Trophoblast cell (in vitro differentiated cells and primary cell): ENCODE measurements around the gene GNG8.
A peak's percentile ranks its signal among the peaks of the same experiment; 100 is the strongest.

ENCODE experiments used
- DNase-seq, 2 donors: peaks; one replicate each; pipeline ENCODE4 v3.0.0-alpha.2; 2016
- H2AFZ ChIP-seq: 2 replicates; pipeline ENCODE4 v1.6.1; 2013; ENCODE audit warnings: low read length, moderate library complexity, mild to moderate bottlenecking; ENCODE audit not compliant: insufficient read depth, poor library complexity
- H2AK5ac ChIP-seq: 2 replicates; pipeline ENCODE4 v1.6.1; 2013; ENCODE audit warnings: mild to moderate bottlenecking, low read length
- H2BK120ac ChIP-seq: 2 replicates; pipeline ENCODE4 v1.6.1; 2013; ENCODE audit warnings: low read length, mild to moderate bottlenecking, moderate library complexity; ENCODE audit not compliant: insufficient read depth, poor library complexity
- H2BK12ac ChIP-seq: 2 replicates; pipeline ENCODE4 v1.6.1; 2013; ENCODE audit warnings: mild to moderate bottlenecking, low read length, moderate library complexity
- H2BK5ac ChIP-seq: 2 replicates; pipeline ENCODE4 v1.6.1; 2013; ENCODE audit warnings: low read length, low read depth, moderate library complexity, mild to moderate bottlenecking; ENCODE audit not compliant: poor library complexity
- H3K14ac ChIP-seq: 2 replicates; pipeline ENCODE4 v1.6.1; 2013; ENCODE audit warnings: mild to moderate bottlenecking, low read length
- H3K18ac ChIP-seq: 2 replicates; pipeline ENCODE4 v1.6.1; 2013; ENCODE audit warnings: mild to moderate bottlenecking, low read length
- H3K23ac ChIP-seq: 2 replicates; pipeline ENCODE4 v1.6.1; 2013; ENCODE audit warnings: low read length
- H3K27ac ChIP-seq: 2 replicates; pipeline ENCODE4 v1.5.1; 2013; ENCODE audit warnings: low read depth, mild to moderate bottlenecking, inconsistent platforms, low read length, moderate library complexity
- H3K27me3 ChIP-seq: 2 replicates; pipeline ENCODE4 v1.6.1; 2013; ENCODE audit warnings: inconsistent platforms, mild to moderate bottlenecking, low read length, moderate library complexity; ENCODE audit not compliant: insufficient read depth
- H3K36me3 ChIP-seq, 2 experiments: 1 replicate in 1 of 2; 2 replicates in 1 of 2; pipeline ENCODE4 v1.6.1; 2013; ENCODE audit warnings: low read length in 2 of 2, mild to moderate bottlenecking in 2 of 2, moderate library complexity in 1 of 2; ENCODE audit not compliant: insufficient read depth in 2 of 2, control insufficient read depth in 1 of 2
- H3K4ac ChIP-seq: 2 replicates; pipeline ENCODE4 v1.6.1; 2013; ENCODE audit warnings: low read depth, mild to moderate bottlenecking, low read length, moderate library complexity
- H3K4me1 ChIP-seq, 2 experiments: 1 replicate in 1 of 2; 2 replicates in 1 of 2; pipeline ENCODE4 v1.6.1; 2013; ENCODE audit warnings: low read length in 2 of 2, mild to moderate bottlenecking in 2 of 2, moderate library complexity in 1 of 2; ENCODE audit not compliant: insufficient read depth in 2 of 2, control insufficient read depth in 1 of 2
- H3K4me2 ChIP-seq: 2 replicates; pipeline ENCODE4 v1.6.1; 2013; ENCODE audit warnings: inconsistent platforms, mild to moderate bottlenecking, low read length, moderate library complexity
- H3K4me3 ChIP-seq: 2 replicates; pipeline ENCODE4 v1.5.1; 2013; ENCODE audit warnings: mild to moderate bottlenecking, low read depth, low read length, inconsistent platforms
- H3K79me1 ChIP-seq: one replicate; pipeline ENCODE4 v1.6.1; 2013; ENCODE audit warnings: low read length
- H3K79me2 ChIP-seq: 2 replicates; pipeline ENCODE4 v1.6.1; 2013; ENCODE audit warnings: low read length, mild to moderate bottlenecking; ENCODE audit not compliant: control insufficient read depth, insufficient read depth, poor library complexity
- H3K9ac ChIP-seq: 2 replicates; pipeline ENCODE4 v1.6.1; 2013; ENCODE audit warnings: mild to moderate bottlenecking, low read length
- H3K9me3 ChIP-seq: 2 replicates; pipeline ENCODE4 v1.6.1; 2013; ENCODE audit warnings: low read depth, mild to moderate bottlenecking, control low read depth, inconsistent platforms, low read length; ENCODE audit not compliant: insufficient read depth
- H4K12ac ChIP-seq: 2 replicates; pipeline ENCODE4 v1.6.1; 2013; ENCODE audit warnings: low read depth, mild to moderate bottlenecking, low read length, moderate library complexity
- H4K8ac ChIP-seq: 2 replicates; pipeline ENCODE4 v1.6.1; 2013; ENCODE audit warnings: low read depth, mild to moderate bottlenecking, low read length, moderate library complexity
- H4K91ac ChIP-seq: one replicate; pipeline ENCODE4 v1.6.1; 2013; ENCODE audit warnings: low read depth, mild to moderate bottlenecking, low read length, moderate library complexity
- WGBS: extraction: QIAGEN DNeasy Blood & Tissue Kit; methylation state at CpG from one replicate; pipeline ENCODE4 v1.1.7; 2013; ENCODE audit warnings: missing lambda C conversion rate; ENCODE audit not compliant: insufficient read length, insufficient coverage; ENCODE audit errors: extremely low coverage; 5-methylcytosine and 5-hydroxymethylcytosine counted together

The GNG8 gene

DNA sequence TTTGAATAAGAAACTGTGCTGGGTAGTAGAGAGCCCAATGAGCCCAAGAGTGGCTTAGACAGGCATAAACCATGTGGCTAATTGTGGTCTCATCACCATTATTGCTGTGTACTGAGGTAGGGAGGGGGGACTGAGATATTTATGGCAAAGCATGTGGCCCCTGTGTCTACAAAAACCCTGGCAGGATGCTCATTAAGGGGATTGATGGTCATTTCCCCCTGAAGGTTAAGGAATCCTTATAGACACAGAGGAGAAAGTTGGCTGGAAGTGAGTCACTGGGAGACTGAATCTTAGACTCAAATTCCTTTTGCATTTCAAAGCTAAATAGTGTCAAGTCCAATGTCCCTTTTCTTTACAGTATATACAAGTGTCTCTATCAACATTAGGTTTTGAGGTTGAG lies 34.8 kb upstream of the GNG8 start:
- H2AFZ ChIP-seq: no peak overlapping the region
- no peak overlapping the region for H4K12ac ChIP-seq
- H2AK5ac ChIP-seq: no peak overlapping the region
- H3K4me2 ChIP-seq: no peak overlapping the region
- H3K36me3 ChIP-seq: peaks cover 22 to 26% of the 10 kb centered on the region in 2 experiments
- no peak overlapping the region for H4K8ac ChIP-seq
- no peak overlapping the region for H2BK5ac ChIP-seq
- no peaks in the 10 kb centered on the region for H3K27me3 ChIP-seq
- no peaks in the 10 kb centered on the region for H3K79me2 ChIP-seq
- no peak overlapping the region for H3K4me3 ChIP-seq
- H2BK12ac ChIP-seq: no peak overlapping the region
- H3K23ac ChIP-seq: no peak overlapping the region
- peaks cover 6% of the 10 kb centered on the region for H3K9me3 ChIP-seq
- H3K4me1 ChIP-seq: no peaks in the 10 kb centered on the region
- no peak overlapping the region for H3K14ac ChIP-seq
- DNase-seq: peak in 1 of 2 donors; percentile 42
- no peak overlapping the region for H3K18ac ChIP-seq
- no peak overlapping the region for H2BK120ac ChIP-seq
- no peak overlapping the region for H3K27ac ChIP-seq
- no peak overlapping the region for H3K9ac ChIP-seq
- H4K91ac ChIP-seq: no peak overlapping the region
- H3K4ac ChIP-seq: no peak overlapping the region
- no peaks in the 10 kb centered on the region for H3K79me1 ChIP-seq

DNA sequence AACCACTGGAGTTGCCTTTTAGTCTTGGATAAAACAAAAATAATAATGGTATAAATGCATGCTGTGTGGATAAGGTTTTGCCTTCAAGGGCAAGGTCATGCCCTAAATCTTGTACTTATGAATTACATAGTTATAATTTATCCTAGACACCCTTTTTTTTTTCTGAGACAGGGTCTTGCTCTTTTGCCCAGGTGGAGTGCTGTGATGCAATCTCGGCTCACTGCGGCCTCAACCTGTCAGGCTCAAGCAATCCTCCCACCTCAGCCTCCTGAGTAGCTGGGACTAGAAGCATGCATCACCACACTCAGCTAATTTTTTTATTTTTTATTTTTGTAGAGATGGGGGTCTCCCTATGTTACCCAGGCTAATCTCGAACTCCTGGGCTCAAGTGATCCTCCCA lies 32.7 kb upstream of the GNG8 start:
- no peak overlapping the region for H3K23ac ChIP-seq
- no peak overlapping the region for H2BK120ac ChIP-seq
- H3K4me1 ChIP-seq: no peaks in the 10 kb centered on the region
- no peaks in the 10 kb centered on the region for H3K27me3 ChIP-seq
- no peak overlapping the region for H3K4ac ChIP-seq
- no peak overlapping the region for H4K12ac ChIP-seq
- no peak overlapping the region for H3K4me3 ChIP-seq
- H3K9me3 ChIP-seq: no peaks in the 10 kb centered on the region
- peaks cover 8 to 9% of the 10 kb centered on the region in 2 experiments for H3K36me3 ChIP-seq
- H3K79me1 ChIP-seq: no peaks in the 10 kb centered on the region
- H4K91ac ChIP-seq: no peak overlapping the region
- no CpG with 5 or more reads among the region's 3 CpGs for WGBS
- H3K9ac ChIP-seq: no peak overlapping the region
- H3K27ac ChIP-seq: no peak overlapping the region
- H3K18ac ChIP-seq: no peak overlapping the region
- no peak overlapping the region for H3K14ac ChIP-seq
- no peak overlapping the region for H3K4me2 ChIP-seq
- H4K8ac ChIP-seq: no peak overlapping the region
- H3K79me2 ChIP-seq: no peaks in the 10 kb centered on the region
- no peak overlapping the region for H2AFZ ChIP-seq
- H2AK5ac ChIP-seq: no peak overlapping the region
- H2BK12ac ChIP-seq: no peak overlapping the region
- no peak for DNase-seq
- no peak overlapping the region for H2BK5ac ChIP-seq

DNA sequence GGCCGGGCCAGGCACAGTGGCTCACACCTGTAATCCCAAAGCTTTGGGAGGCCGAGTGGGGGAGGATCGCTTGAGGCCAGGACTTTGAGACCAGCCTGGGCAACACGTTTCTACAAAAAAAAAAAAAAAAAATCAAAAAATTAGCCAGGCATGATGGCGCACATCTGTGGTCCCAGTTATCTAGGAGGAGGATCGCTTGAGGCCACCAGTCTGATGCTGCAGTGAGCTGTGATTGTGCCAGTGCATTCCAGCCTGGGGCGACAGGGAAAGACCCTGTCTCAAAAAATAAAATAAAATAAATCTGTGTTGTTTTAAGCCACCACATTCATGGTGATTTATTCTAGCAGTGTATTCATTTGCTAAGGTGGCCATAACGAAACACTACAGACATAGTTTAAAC lies 29.1 kb upstream of the GNG8 start:
- H2BK12ac ChIP-seq: no peak overlapping the region
- no peak overlapping the region for H3K23ac ChIP-seq
- H3K79me1 ChIP-seq: peaks cover 2% of the 10 kb centered on the region
- H4K8ac ChIP-seq: no peak overlapping the region
- WGBS: no CpG with 5 or more reads among the region's 8 CpGs
- no peak overlapping the region for H3K4me2 ChIP-seq
- H3K4ac ChIP-seq: no peak overlapping the region
- H4K91ac ChIP-seq: no peak overlapping the region
- H3K36me3 ChIP-seq: no peaks in the 10 kb centered on the region
- no peaks in the 10 kb centered on the region for H3K9me3 ChIP-seq
- no peak overlapping the region for H2BK120ac ChIP-seq
- no peak for DNase-seq
- no peak overlapping the region for H4K12ac ChIP-seq
- H2AK5ac ChIP-seq: no peak overlapping the region
- no peak overlapping the region for H2AFZ ChIP-seq
- H2BK5ac ChIP-seq: no peak overlapping the region
- no peaks in the 10 kb centered on the region for H3K4me1 ChIP-seq
- H3K27me3 ChIP-seq: peaks cover 4% of the 10 kb centered on the region
- no peak overlapping the region for H3K9ac ChIP-seq
- H3K14ac ChIP-seq: no peak overlapping the region
- no peak overlapping the region for H3K27ac ChIP-seq
- H3K79me2 ChIP-seq: peaks cover 3% of the 10 kb centered on the region
- no peak overlapping the region for H3K4me3 ChIP-seq
- no peak overlapping the region for H3K18ac ChIP-seq

DNA sequence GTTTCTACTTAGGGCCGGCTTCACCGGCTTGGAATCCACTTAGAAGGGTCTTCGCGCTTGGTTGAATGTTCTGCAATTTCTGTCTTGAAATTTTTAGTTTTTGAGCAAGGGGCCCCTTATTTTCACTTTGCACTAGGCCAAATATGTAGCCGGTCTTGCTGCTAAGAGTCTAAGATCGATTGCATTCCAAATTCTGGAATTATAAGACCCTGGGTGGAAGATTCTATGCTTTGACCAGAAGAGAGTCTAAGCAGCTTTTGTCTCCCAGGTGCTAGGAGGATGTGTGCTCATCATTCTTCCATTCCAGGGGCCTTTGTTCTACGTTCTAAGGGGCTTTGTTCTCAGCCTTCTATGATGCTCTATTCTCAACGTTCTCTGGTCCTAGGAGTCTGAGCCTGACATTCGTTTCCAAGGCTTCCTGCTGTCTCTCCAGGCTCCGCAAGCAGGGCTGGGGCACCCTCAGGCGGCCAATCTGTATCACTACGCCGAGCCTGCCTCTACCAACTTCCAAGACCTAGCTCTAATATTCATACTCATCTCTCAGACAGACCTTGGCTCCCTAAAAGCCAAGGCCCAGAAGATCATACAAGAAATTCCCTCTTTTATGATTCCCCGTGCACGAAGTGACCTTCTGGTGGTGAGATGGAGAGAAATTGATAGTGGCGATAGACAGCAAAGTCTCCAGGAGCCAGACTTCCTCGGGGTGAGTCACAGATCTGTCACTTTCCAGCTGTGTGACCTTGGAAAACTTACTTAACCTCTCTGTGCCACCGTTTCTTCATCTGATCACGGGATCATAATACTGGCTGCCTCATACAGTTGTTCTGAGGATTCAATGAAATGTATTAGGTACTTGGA lies 26.0 kb upstream of the GNG8 start:
- no CpG with 5 or more reads among the region's 19 CpGs for WGBS
- Histone ChIP-seq H3K9me3 (no peaks in the 10 kb centered on the region), H3K4me1 (peaks cover 0 to 3% of the 10 kb centered on the region in 2 experiments)

More for the DNA sequence above, 26.0 kb upstream of the GNG8 start:
- Histone ChIP-seq H3K79me1 (peaks cover 8% of the 10 kb centered on the region), H2AK5ac (no peak overlapping the region), H4K8ac (no peak overlapping the region), H3K4ac (no peak overlapping the region), H4K12ac (no peak overlapping the region), H3K27ac (no peak overlapping the region), H3K36me3 (no peaks in the 10 kb centered on the region), H3K4me3 (peak overlapping the region; percentile 13), H2BK12ac (no peak overlapping the region), H3K23ac (no peak overlapping the region), H3K4me2 (peak overlapping the region; percentile 99), H3K18ac (no peak overlapping the region), H2BK5ac (no peak overlapping the region), H3K14ac (no peak overlapping the region), H4K91ac (no peak overlapping the region), H2AFZ (no peak overlapping the region), H3K9ac (no peak overlapping the region), H3K79me2 (peaks cover 3% of the 10 kb centered on the region), H3K27me3 (peaks cover 6% of the 10 kb centered on the region), H2BK120ac (no peak overlapping the region)
- peak; percentile 87 to 89 for DNase-seq
